Right lobe of liver (tissue), 4 donors: ENCODE results near the gene COL5A1.

Experiments
- CTCF ChIP-seq, 4 donors: fragments of 200-600 bp in 3 of 4; fragments of 450-650 bp in 1 of 4; IDR thresholded peaks; one replicate each; pipeline versions ENCODE4 v1.5.1 to v1.8.0; 2016 to 2022; ENCODE audit warnings: antibody characterized with exemption in 4 of 4, mild to moderate bottlenecking in 2 of 4
- POLR2A ChIP-seq: fragments of 450-650 bp; IDR thresholded peaks from one replicate; pipeline ENCODE4 v1.6.1; 2017; ENCODE audit warnings: antibody characterized with exemption, mild to moderate bottlenecking
- donor health status: DM: no; HTN: no; CAD: no.
- donor health status: DM: no; HTN: no; CAD: no.
- donor health status: DM: no; HTN: yes; CAD: no.

GRCh38 chr9:134659688-134660131 is 18.1 kb downstream of the COL5A1 start:
- no peak for TF ChIP-seq CTCF (IDR thresholded peaks at IDR 0.05)
- TF ChIP-seq POLR2A = no peak
